Thoracic aorta (tissue), 2 donors: Measurements from ENCODE around the gene BICD1. TPM values are rescaled to one million over a fixed set of nuclear protein-coding genes. Genes with fewer than 3 reads are reported as not detected.

Experiments used
- ATAC-seq: fragments of 150-250 bp; one replicate; pipeline ENCODE4 v1.8.0; 2017; ENCODE audit warnings: low read depth; ENCODE audit not compliant: insufficient number of reproducible peaks, low FRiP score
- DNase-seq: peaks from one replicate; pipeline ENCODE4 v3.0.0-alpha.2; 2020; ENCODE audit warnings: low spot score
- H3K27ac ChIP-seq, 2 donors: fragments of 200-600 bp; sonication (generic); 1 replicate in 1 of 2; 2 replicates in 1 of 2; pipeline ENCODE4 v1.5.1; 2016; ENCODE audit warnings: mild to moderate bottlenecking in 2 of 2, moderate library complexity in 2 of 2
- H3K27me3 ChIP-seq: fragments of 200-600 bp; sonication (generic); replicated peaks from 2 replicates; pipeline ENCODE4 v1.6.0; 2016; ENCODE audit warnings: mild to moderate bottlenecking; ENCODE audit not compliant: insufficient read depth
- H3K36me3 ChIP-seq: fragments of 200-600 bp; sonication (generic); one replicate; pipeline ENCODE4 v1.5.1; 2016
- H3K4me1 ChIP-seq, 2 donors: fragments of 200-600 bp; sonication (generic); 1 replicate in 1 of 2; 2 replicates in 1 of 2; pipeline versions ENCODE4 v1.5.1 to v1.6.0; 2016; ENCODE audit warnings: low read depth in 2 of 2, mild to moderate bottlenecking in 1 of 2; ENCODE audit not compliant: control insufficient read depth in 1 of 2
- H3K4me3 ChIP-seq: fragments of 200-600 bp; sonication (generic); 2 replicates; pipeline ENCODE4 v1.5.1; 2016; ENCODE audit warnings: mild to moderate bottlenecking
- H3K9me3 ChIP-seq: fragments of 200-600 bp; sonication (generic); 2 replicates; pipeline ENCODE4 v1.5.1; 2016
- total RNA-seq, 2 donors: library from RNA; depleted of rRNA; stranded (reverse); fragments of >200 nt; gene quantifications; one replicate each; pipeline versions ENCODE4 v1.1.0 to v1.2.3, GENCODE V29; 2016
- TF ChIP-seq, protein P1 (sequence below): fragments of 200-600 bp; sonication (generic); IDR thresholded peaks from one replicate; pipeline ENCODE4 v1.5.1; 2019; ENCODE audit warnings: antibody characterized with exemption

BICD1 gene
- total RNA-seq, 2 donors from 2014 or later = 18.7 to 44.7 TPM

DNA sequence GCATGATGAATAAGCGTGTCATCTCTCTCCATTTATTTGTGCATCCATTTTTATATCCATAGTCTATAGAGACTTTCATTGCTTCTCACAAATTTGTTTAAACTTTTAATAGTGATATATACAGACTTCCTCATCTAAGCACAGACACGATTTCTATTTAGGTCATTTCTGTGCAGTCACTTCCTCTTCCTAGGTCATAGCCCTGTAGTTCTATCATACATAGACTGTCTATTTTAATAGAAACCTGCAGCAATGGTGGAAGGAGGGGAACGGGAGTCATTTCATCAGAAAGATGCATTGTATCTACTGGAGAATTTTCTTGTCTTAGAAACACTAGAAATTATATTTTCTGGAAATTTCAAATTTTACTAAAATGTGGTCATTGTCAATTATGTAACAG, 159.3 kb downstream of the BICD1 start:
- H3K27me3 ChIP-seq = no peaks in the 10 kb centered on the region
- TF ChIP-seq, protein P1, sequence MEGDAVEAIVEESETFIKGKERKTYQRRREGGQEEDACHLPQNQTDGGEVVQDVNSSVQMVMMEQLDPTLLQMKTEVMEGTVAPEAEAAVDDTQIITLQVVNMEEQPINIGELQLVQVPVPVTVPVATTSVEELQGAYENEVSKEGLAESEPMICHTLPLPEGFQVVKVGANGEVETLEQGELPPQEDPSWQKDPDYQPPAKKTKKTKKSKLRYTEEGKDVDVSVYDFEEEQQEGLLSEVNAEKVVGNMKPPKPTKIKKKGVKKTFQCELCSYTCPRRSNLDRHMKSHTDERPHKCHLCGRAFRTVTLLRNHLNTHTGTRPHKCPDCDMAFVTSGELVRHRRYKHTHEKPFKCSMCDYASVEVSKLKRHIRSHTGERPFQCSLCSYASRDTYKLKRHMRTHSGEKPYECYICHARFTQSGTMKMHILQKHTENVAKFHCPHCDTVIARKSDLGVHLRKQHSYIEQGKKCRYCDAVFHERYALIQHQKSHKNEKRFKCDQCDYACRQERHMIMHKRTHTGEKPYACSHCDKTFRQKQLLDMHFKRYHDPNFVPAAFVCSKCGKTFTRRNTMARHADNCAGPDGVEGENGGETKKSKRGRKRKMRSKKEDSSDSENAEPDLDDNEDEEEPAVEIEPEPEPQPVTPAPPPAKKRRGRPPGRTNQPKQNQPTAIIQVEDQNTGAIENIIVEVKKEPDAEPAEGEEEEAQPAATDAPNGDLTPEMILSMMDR = no peak
- H3K36me3 ChIP-seq = no peaks in the 10 kb centered on the region
- DNase-seq (no peak), ATAC-seq (no peak)
- H3K4me3 ChIP-seq = no peak overlapping the region
- peaks cover 0 to 2% of the 10 kb centered on the region in 2 donors for H3K4me1 ChIP-seq
- no peak overlapping the region for H3K27ac ChIP-seq
- H3K9me3 ChIP-seq = no peaks in the 10 kb centered on the region

DNA sequence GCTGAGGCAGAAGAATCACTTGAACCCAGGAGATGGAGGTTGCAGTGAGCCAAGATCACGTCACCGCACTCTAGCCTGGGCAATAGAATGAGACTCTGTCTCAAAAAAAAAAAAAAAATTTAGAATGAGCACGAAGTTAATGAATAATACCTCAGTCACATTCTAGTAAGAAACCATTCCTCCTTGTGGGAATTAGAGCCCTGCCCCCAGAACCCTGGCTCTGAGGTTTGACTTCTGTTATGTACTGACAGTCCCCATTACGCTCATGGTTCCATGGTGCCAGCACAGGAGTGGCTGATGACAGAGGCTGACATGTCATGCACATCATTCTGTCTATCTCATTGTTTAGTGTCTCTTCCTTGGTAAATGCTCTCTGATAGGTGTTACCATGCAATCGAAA, 160.1 kb downstream of the BICD1 start:
- no peak overlapping the region for H3K27ac ChIP-seq
- H3K4me1 ChIP-seq = peaks cover 3 to 7% of the 10 kb centered on the region in 2 donors
- TF ChIP-seq, protein P1 = no peak
- ATAC-seq (no peak), DNase-seq (no peak)
- H3K4me3 ChIP-seq = no peak overlapping the region
- H3K36me3 ChIP-seq = no peaks in the 10 kb centered on the region
- H3K27me3 ChIP-seq = no peaks in the 10 kb centered on the region
- H3K9me3 ChIP-seq = no peaks in the 10 kb centered on the region

DNA sequence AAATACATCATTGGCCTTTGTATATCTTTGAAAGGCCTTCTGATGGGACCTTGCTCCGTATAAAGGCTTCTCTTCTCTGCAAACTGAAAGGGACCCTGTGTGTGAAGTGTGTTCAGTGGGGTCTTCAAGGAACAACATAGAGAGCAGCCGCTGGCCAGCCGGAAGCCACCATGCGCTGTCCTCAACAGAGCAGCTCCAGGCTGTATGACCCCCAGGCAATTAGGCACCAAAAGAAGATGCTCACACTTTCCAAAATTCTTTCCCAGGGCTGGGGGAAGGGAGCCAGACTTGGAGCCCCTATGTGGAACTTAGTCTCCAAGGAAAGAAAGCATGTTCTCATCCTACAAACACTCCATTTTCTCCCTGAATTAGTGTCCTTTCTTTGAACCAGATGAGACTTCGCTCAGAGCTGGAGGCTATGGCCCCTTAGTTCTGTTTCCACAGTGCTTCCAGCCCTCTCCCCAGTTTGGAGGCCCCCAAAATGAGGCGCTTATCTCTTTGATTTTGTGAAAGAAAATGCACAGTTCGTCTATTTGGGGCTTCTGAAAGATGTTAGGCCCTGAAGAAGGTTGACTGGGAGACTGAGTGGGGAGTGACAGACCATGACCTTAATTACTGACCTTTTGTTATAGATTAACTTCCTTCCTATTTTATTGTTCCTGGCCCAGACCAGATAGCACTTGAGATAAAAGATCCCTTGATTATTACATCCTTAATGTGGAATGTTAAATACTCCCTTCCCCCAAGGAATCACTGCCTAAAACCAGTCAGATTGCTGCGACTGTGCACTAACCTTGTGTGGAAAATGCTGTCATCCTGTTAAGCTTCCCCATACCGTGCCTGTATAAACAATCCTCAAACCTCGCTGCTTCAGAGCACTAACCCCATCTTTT, 164.4 kb downstream of the BICD1 start:
- no peak for ATAC-seq
- H3K4me1 ChIP-seq = peaks cover 3 to 7% of the 10 kb centered on the region in 2 donors

GRCh38 chr12:32272465-32272864, 165.8 kb downstream of the BICD1 start:
- H3K27ac ChIP-seq = no peak overlapping the region
- ATAC-seq = no peak

More for the DNA sequence above, 164.4 kb downstream of the BICD1 start:
- no peak for DNase-seq
- Histone ChIP-seq H3K27ac (no peak overlapping the region), H3K36me3 (no peaks in the 10 kb centered on the region), H3K27me3 (no peaks in the 10 kb centered on the region), H3K9me3 (no peaks in the 10 kb centered on the region), H3K4me3 (no peak overlapping the region)
- TF ChIP-seq, protein P1 = no peak

GRCh38 chr12:32273063-32273522, 166.4 kb downstream of the BICD1 start:
- ATAC-seq = no peak
- no peak for DNase-seq
- Histone ChIP-seq H3K27me3 (no peaks in the 10 kb centered on the region), H3K4me3 (no peak overlapping the region), H3K9me3 (no peaks in the 10 kb centered on the region), H3K4me1 (peaks cover 3 to 7% of the 10 kb centered on the region in 2 donors), H3K27ac (no peak overlapping the region), H3K36me3 (no peaks in the 10 kb centered on the region)
- TF ChIP-seq, protein P1 = no peak

More at GRCh38 chr12:32272465-32272864, 165.8 kb downstream of the BICD1 start:
- no peak for DNase-seq
- TF ChIP-seq, protein P1 = no peak
- Histone ChIP-seq H3K9me3 (no peaks in the 10 kb centered on the region), H3K36me3 (no peaks in the 10 kb centered on the region), H3K27me3 (no peaks in the 10 kb centered on the region), H3K4me1 (peaks cover 3 to 7% of the 10 kb centered on the region in 2 donors), H3K4me3 (no peak overlapping the region)
